Measurements from ENCODE around the gene RELL1.

DNA sequence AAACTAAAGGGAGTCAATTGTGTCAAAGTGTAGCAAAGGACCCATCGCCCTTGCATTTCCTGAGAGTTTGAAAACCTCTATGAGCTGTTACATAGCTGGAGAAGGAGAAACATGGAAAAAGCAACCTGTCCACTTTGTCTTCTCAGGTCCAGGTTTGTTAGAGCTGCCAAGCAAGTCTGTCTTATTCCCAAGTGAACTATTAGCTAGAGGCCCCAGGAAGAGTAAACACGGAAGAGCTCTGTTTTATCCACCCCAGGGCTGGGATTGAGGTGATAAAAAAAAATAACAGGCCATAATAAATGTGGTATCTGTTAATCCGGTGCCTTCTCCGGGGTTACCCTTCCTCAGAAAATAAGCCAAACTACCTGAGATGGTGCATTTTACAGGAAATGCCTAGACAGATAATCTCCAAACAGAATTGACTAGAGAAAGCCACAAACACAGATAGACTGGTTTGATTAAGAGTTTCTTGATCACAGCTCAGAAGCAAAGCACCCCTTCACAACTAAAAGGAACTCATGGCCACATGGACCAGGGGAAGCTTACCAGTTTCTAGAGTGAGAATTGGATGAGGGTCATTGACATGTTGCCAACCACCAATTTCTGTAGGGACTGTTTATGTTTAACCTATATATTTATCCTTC lies 35.9 kb upstream of the RELL1 start:
- TF ChIP-seq, protein P1, sequence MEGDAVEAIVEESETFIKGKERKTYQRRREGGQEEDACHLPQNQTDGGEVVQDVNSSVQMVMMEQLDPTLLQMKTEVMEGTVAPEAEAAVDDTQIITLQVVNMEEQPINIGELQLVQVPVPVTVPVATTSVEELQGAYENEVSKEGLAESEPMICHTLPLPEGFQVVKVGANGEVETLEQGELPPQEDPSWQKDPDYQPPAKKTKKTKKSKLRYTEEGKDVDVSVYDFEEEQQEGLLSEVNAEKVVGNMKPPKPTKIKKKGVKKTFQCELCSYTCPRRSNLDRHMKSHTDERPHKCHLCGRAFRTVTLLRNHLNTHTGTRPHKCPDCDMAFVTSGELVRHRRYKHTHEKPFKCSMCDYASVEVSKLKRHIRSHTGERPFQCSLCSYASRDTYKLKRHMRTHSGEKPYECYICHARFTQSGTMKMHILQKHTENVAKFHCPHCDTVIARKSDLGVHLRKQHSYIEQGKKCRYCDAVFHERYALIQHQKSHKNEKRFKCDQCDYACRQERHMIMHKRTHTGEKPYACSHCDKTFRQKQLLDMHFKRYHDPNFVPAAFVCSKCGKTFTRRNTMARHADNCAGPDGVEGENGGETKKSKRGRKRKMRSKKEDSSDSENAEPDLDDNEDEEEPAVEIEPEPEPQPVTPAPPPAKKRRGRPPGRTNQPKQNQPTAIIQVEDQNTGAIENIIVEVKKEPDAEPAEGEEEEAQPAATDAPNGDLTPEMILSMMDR (conservative IDR thresholded peaks at IDR 0.05), result no peak
- no peak for TF ChIP-seq ZFX (IDR thresholded peaks at IDR 0.05)
